Skeletal muscle cell (primary cell): ENCODE results near the gene SNX10.

Experiments used
- DNase-seq: peaks from one replicate; pipeline ENCODE4 v3.0.0-alpha.2; 2010; ENCODE audit warnings: low read depth
- H3K4me3 ChIP-seq: 2 replicates; pipeline ENCODE4 v1.5.1; 2011; ENCODE audit warnings: low read depth, mild to moderate bottlenecking, control low read depth, low read length, moderate library complexity

The SNX10 gene

GRCh38 chr7:26329520-26330255, 38.0 kb downstream of the SNX10 start:
- H3K4me3 ChIP-seq = no peak overlapping the region

GRCh38 chr7:26331113-26331512, 39.5 kb downstream of the SNX10 start:
- no peak overlapping the region for H3K4me3 ChIP-seq
- no peak for DNase-seq

More at GRCh38 chr7:26329520-26330255, 38.0 kb downstream of the SNX10 start:
- no peak for DNase-seq

DNA sequence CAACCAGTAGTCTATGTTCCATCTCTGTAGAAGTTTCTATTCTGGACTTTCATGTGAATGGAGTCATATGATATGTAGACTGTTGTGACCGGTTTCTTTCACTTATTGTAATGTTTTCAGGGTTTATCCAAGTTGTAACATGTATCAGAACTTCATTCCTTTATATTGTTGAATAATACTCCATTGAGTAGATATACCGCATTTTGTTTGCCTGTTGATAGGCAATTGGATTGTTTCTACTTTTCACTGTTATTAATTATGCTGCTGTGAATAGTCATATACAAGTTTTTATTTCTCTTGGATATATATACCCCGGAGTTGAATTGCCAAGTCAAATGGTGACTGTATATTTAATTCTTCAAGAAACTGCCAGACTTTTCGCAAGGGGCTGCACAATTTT, 40.1 kb downstream of the SNX10 start:
- H3K4me3 ChIP-seq = no peak overlapping the region
- DNase-seq = no peak

- DNase-seq = no peak
- no peak overlapping the region for H3K4me3 ChIP-seq
These were observed 41.0 kb downstream of the SNX10 start for GRCh38 chr7:26332698-26333097.

DNA sequence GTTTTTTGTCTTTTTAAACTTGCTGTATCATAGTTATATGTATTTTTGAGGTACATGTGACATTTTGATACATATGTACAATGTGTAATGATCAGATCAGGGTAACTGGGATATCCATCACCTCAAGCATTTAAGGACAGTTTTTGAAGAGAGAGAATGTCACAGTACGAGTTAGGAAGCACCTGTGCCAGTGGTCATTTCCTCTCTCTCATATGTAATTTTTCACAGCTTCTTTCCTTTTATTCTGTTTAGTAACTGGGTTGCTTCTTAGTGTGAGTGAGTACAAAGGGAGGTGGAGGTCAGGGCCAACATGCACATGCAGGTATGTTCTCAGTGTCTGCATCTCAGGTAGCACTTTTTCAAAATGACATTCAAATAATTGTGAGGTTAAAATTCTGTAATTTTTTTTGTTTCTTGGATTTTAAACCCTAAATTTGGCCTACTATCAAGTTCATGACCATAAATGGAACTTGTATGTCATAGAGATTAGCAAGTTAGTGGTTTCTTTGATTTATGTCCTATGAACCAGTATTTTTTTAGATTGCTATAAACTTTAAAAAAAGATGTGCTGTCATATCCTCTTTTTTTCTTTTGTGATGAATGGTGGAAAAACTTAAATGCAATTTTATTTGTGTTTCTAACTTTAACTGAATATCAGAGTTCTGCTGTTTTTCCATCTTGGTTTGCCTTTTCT, 42.7 kb downstream of the SNX10 start:
- no peak for DNase-seq
- no peak overlapping the region for H3K4me3 ChIP-seq

- no peak overlapping the region for H3K4me3 ChIP-seq
- no peak for DNase-seq
These were observed 45.7 kb downstream of the SNX10 start for GRCh38 chr7:26337232-26337865.

DNA sequence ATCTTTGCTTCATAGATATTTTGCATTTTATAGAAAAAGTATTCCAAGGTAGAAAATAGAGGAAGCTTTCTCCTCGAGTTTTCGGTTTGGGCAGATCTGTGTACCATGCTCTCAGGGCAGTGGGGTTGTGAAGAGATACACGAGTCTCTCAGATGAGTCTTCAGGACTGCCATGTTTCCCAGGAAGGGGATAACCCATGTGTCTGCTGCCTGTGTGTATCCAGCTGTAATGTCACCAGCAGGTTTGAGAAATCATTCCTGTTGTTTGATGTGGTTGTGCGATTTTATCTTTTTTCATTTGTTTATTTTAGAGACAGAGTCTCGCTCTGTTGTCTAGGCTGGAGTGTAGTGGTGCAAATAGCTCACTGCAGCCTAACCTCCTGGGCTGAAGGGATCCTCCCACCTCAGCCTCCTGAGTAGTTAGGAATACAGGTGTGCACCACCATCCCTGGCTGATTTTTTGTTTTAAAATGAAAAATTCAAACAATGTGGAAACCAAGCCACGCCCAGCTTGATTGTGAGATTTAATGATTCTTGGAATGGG, 48.9 kb downstream of the SNX10 start:
- no peak for DNase-seq

DNA sequence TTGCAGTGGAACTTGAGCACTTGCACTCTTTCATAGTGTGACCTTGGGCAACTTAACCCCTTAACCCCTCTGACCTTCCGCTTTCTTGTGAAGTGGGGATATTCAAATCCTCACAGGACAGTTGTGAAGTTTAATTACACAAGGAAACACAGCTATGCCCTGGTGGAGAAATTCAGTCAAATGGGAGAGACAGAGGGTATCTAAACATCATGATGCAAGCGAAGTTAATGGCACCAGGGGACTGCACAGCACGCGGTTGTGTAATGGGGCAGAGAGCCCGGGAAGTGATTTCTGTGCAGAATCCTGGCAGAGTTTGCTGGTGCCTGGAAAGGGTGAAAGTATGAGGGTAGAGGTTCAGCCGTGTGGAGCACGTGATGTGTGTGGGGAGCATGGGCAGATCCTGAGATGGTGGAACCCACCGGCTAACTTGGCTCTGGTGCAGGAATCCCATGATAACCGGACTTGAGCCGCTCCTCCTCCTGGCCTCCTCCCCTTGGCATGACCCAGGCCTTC, 51.7 kb downstream of the SNX10 start:
- DNase-seq = no peak
- no peak overlapping the region for H3K4me3 ChIP-seq

More for the DNA sequence above, 48.9 kb downstream of the SNX10 start:
- H3K4me3 ChIP-seq = no peak overlapping the region

DNA sequence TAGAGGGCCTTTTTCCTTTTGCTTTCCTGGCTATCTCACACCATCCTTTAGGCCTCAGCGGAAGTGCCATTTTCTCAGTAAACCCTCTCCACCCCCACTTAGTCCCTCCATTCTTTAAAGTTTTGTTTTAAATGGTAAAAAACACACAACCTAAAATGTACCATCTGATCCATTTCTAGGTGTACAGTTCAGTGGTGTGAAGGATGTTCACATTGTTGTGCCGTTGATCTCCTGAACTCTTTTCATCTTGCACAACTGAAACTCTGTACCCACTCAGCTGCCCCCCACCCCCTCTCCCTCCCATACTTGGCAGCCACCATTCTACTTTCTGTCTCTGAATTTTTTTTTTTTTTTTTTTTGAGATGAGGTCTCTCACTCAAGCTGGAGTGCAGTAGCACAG, 52.2 kb downstream of the SNX10 start:
- no peak overlapping the region for H3K4me3 ChIP-seq
- no peak for DNase-seq

GRCh38 chr7:26345202-26345601, 53.5 kb downstream of the SNX10 start:
- DNase-seq = no peak
- no peak overlapping the region for H3K4me3 ChIP-seq

DNA sequence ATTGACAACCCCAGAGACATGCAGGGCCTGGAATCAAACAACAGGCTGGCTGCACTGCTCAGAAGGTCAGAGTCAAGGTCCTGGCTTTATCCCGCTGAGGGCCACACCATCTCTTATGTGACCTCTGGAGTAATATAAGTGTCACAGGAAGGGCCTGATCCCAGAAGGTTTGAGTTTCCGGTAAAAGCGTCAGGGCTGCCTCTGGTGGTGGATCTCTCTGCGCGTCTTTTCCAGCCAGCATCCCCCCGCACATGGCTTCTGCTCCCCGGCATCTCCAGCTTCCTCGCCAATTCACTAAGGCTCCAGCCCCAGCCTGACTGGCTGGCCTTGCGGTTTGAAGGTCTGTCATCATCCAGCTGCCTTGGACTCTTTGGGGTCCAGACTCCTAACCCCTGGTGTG, 54.2 kb downstream of the SNX10 start:
- DNase-seq = no peak

GRCh38 chr7:26346611-26347203, 55.0 kb downstream of the SNX10 start:
- H3K4me3 ChIP-seq = no peak overlapping the region
- DNase-seq = no peak

More for the DNA sequence above, 54.2 kb downstream of the SNX10 start:
- H3K4me3 ChIP-seq = no peak overlapping the region

GRCh38 chr7:26348234-26348851, 56.7 kb downstream of the SNX10 start:
- no peak overlapping the region for H3K4me3 ChIP-seq
- no peak for DNase-seq

DNA sequence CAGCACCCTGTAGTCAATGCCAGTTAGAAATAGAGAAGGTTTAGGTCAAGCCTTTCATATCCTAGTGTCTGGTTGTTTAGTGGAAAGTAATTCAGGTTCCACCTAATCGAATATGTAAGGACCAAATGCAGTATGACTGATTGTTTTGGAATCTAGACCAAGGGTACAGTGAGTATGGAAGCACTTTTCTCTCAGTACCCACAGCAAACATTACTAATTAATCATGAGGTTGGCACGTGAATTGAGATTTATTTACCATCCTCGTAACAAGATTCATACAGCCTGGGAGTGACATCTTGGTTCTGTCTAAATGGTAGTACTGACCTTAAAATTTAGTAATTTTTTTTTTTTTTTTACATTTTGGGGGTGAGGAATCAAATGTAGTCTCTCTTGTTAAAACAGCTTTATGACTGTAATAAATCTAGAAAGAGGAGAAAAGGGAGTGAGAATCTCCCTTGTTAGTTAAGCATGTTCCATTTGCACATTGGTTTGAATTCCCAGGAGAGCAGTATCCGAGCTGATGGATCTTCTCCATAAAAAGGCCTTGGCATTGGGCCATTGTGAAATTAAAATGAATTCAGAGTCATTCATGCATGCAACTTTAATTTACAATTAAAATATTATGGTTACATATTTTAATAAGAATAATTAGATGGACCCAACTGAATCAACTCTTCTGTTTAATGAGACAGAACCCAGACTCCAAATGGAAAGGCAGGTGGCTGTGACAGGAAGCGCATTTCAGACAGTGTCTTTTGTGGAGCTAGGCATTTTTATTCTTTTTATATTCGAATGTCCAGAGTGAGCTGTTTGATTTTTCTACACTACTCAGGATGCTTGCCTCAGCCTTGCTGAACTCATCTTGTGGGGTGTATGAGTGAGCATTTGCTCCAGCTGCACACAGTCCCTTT, 57.6 kb downstream of the SNX10 start:
- no peak for DNase-seq
- H3K4me3 ChIP-seq = no peak overlapping the region

- DNase-seq = no peak
- H3K4me3 ChIP-seq = no peak overlapping the region
These were observed 59.5 kb downstream of the SNX10 start for GRCh38 chr7:26351171-26351570.

GRCh38 chr7:26356229-26356628, 64.6 kb downstream of the SNX10 start:
- no peak overlapping the region for H3K4me3 ChIP-seq
- no peak for DNase-seq

- no peak overlapping the region for H3K4me3 ChIP-seq
- DNase-seq = no peak
These were observed 65.5 kb downstream of the SNX10 start for GRCh38 chr7:26356929-26357798.

- no peak overlapping the region for H3K4me3 ChIP-seq
- no peak for DNase-seq
These were observed 66.1 kb downstream of the SNX10 start for GRCh38 chr7:26357799-26358151.
